Activated naive CD8-positive, alpha-beta T cell treated with anti-CD3 and anti-CD28 coated beads, Interleukin-2, amount 50 U/mL, for 16 hours (primary cell): ENCODE results near the gene GLE1.
A peak's percentile ranks its signal among the peaks of the same experiment; 100 is the strongest.

ENCODE experiments used
- DNase-seq: peaks from one replicate; pipeline ENCODE4 v3.0.0-alpha.2; 2020; ENCODE audit warnings: low read depth, low spot score

The GLE1 gene

DNA sequence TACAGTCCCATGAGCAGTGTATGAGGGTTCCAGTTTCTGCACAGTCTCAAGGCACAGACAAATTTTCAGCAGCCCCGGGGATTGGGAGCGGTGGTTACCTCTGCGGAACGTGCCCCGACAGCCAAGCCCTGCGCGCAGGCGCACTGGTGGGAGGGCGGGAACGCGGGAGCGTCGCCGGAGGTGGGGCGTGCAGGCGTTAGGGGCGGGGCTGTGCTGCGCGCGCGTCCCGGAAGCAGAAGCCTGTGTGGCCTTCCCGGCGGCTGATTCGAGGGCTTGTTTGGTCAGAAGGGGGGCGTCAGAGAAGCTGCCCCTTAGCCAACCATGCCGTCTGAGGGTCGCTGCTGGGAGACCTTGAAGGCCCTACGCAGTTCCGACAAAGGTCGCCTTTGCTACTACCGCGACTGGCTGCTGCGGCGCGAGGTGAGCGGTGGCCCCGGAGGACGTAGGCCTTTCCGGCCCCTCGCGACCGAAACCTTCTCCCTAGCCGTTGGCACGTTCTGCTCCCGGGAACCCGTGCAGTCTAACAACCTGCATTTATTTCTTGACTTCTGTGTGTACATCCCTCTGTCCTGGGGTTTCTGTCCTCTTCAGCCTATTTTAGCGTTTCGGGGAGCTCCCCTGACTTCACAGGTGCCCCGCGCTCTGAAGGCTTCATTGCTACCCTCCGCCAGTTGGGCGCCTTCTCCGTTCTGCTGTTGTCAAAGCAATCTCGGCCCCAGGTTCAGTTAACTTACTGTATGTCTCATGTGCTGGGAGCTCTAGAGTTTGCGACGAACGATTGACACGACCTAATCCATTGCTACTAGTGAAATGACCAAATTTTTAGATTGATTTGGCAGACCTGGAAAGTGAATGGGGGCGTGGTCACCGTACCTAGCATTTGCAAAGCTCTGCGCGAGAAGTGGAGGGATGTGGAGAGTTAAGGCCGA lies at the start of gene GLE1:
Gene GLE1 (plus strand): TSS at position 235 of the 929 bp plus-strand sequence. CDS start 87 bp downstream, at position 322.
- peak; percentile 89 for DNase-seq

- DNase-seq, result no peak
Measured at GRCh38 chr9:128454991-128455390, 49.5 kb upstream of the GLE1 start.

DNA sequence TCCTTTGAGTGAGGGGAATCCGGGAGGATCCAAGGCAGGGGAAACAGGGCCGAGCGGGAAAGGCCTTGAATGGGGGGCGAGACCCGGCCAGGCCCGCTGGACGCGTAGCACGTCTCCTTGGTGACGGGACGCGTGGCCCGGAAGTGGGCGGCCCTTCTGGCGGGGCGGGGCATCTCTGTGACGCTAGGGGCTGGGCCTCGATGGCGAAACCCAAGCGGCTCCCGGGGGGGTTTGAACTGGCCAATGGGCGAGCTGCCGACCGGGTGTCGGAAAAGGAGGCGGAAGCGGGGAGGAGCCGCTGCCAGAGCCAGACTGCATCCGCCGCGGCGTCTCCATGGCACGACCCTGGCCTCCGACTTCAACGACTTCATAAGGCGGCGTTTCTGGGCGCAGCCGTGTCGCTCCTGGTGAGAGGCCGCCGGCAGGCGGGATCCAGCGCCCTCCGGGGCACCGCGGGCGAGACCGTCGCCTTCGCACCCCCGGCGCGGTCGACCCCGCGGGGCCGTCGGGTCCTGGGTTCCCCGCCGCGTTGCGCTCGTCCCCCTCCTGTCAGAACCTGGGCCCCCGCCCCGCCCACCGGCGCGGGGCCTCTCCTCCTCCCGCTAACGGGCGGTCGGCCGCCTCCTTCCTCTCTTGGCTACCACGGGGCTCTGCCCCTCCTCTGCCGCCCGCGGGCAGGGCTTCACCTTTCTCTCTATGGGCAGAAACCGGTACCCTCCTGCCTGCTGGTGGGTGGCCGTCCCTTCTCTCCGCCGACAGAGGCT lies 48.5 kb upstream of the GLE1 start, which contains the start of gene ODF2:
Gene ODF2 (plus strand): TSS at position 158 of the 764 bp plus-strand sequence. CDS start 86 bp downstream, at position 244.
- peak; percentile 96 for DNase-seq

DNA sequence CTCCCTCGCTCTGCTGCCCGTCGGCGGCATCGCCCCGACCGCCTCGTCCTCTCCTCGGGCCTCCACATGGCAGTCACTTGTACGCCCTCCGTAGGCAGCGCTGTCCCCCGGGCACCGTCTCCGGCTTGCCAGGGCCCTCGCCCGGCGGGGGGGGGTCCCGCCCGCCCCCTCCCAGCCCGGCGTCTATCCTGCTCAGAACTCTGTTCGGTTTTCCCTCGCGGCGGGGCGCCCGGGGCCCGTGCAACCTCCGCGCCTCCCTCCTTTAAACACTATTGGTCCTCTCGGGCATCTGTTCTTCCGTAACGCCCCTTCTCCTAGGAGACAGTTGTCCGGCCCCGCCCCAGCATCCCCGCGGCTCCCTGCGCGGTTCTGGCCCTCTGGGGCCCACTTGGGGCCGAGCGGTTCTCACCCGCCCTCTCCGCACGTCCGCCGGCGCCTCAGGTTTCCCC lies 47.9 kb upstream of the GLE1 start:
- DNase-seq, result peak; percentile 25

DNA sequence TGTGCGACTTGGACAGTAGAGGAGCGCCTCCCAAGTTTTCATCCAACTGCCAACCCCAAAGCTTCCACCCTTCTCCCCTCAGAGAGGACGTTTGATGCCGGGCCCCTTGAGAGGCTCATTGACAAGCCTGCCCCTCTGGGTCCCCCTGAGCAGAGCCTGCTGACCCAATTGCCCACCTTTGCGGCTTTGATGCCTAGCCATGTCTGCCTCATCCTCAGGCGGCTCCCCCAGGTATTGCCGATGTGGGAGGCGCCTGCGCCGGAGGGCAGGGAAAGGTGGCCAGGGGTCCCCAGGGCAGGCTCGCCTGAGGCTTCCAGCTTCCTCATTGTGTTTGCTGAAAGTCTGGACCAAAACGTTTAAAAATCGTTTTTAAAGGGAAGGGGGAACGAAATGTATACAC lies 47.3 kb upstream of the GLE1 start:
- no peak for DNase-seq

GRCh38 chr9:128459011-128459410 lies 45.5 kb upstream of the GLE1 start:
- no peak for DNase-seq

GRCh38 chr9:128469070-128469469 lies 35.4 kb upstream of the GLE1 start:
- no peak for DNase-seq

DNA sequence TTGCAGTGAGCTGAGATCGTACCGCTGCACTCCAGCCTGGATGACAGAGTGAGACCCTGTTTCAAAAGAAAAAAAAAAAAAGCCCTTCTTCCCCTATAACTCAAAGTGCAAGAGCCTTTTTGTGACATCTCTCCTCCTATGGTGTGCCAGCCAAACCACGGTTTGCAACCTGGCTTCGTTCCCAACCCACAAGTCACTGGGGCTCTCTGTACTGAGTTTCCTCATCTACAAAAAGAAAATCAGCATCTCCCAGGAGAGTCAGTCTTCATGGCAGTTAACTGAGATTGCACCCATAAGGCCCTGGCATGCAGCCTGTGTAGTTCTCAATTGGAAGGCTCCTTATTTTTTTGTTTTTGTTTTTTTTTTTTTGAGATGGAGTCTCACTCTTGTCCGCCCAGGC lies 34.0 kb upstream of the GLE1 start:
- DNase-seq, result no peak

DNA sequence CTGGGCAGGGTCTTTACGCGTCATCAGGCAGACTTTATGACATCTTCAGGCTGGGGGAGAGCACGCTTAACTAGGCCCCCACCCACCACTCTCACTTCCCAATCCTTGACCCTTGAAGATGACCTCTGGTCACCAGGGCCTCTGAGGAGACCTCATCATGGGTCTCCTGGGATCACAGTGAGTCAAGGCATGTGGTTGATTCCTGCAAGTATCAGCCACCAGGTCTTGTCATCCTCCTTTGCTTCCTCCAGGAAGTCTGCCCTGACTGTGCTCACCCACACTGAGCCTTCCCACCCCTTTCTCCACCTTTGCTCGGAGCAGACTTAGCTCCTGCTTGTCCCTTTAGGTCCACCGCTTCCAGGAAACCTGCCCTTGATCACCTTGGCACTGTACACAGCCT lies 31.4 kb upstream of the GLE1 start:
- DNase-seq, result no peak

DNA sequence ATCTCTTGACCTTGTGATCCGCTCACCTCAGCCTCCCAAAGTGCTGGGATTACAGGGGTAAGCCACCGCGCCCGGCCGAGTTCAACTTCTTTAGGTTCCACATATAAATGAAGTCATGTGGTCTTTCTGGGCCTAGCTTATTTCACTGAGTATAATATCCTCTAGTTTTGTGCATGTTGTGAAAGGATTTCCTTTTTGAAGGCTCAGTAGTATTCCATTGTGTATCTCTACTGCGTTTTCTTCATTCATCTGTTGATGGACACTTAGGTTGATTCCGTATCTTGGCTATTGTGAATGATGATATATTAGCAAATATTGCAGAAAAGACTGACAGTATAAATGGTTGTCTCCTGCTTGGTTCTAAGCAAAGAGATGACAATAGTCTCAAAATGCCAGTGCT lies 28.7 kb upstream of the GLE1 start:
- DNase-seq, result no peak

GRCh38 chr9:128479262-128479661 lies 25.3 kb upstream of the GLE1 start:
- DNase-seq, result no peak

- no peak for DNase-seq
Measured at GRCh38 chr9:128481561-128481960, 23.0 kb upstream of the GLE1 start.

- no peak for DNase-seq
Measured at GRCh38 chr9:128482186-128482585, 22.3 kb upstream of the GLE1 start.

DNA sequence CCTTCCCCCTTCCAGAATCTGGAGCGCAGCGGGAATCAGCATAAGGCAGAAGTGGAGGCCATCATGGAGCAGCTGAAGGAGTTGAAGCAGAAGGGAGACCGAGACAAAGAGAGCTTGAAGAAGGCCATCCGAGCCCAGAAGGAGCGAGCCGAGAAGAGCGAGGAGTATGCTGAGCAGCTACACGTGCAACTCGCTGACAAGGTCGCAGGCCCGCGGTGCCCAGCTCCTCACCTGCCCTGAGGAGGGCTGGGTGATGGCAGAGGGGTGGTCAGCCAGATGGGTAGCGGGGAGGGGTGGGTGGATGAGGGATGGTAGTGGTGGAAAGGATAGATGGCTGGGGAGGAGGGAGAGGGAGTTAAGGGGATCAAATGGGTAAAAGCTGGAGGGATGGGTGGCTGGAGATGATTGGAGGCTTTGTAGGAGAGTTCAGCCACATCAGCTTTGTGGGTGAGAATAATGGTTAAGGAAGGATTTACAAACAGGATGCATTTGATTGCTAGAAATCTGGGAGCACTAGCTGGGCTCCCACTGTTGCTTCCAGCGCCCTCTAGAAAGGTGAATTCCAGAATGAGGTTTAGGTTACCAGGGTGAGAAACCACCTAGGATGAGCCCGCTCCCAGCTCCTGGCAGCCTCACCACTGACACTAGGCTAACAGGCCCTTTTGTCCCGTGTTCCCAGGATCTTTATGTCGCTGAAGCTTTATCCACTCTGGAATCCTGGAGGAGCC lies 19.7 kb upstream of the GLE1 start:
- no peak for DNase-seq

DNA sequence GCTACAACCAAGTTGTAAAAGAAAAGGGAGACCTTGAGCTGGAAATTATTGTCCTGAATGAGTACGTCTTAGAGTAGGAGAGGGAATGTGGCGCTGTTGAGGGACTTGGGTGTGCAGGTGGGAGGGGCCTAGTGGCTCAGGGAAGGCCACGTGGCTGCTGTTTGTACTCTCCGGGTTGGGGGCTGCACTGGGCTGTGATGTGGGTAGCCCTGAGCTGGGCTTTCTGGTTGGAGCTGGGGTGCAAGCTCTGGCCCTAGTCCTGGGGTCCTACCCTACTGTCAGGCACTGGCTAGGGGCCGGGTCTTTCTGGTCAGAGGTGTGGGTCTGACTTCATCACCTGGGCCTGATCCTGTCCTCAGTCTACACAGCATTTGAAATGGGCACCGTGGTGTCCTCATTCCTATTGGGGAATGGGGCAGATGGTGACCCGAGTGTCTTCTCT lies 19.1 kb upstream of the GLE1 start:
- no peak for DNase-seq

DNA sequence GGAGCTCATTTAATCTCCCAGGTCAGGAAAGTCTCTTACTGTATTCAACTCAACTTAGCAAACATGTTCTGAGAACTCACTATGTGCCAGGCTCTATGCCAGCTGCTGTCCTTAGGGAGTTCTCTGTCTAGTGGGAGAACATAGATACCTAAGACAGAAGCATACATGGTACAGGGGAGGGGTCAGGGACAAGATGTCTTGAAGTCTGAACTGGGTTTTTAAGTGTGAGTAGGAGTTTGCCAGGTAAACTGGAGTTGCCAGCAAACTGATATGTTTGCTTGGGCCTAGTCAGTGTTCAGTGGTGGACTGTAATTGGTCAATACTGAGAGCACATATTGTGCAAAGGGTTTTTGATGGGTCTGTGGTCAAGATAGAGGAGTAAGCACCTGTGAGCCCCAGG lies 18.3 kb upstream of the GLE1 start:
- no peak for DNase-seq

DNA sequence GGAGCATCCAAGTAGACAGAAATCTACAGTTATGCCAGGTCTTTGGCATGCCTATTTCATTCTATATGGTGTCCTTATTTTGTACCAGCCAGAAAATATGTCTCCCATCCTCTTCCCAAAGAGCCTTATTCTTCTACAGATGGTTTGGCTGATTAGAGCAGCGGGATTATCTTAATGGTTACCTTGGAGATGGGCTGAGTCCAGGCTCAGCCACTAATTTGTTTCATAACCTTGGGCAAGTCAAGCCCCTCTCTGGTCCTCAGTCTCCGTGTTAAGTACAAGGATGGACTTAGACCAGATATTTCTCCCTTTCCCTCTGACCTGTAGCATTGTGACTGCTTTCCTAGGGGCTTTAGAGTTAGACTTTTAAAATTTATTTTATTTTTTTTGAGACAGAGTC lies 11.1 kb upstream of the GLE1 start:
- DNase-seq, result no peak

- DNase-seq, result no peak
Measured at GRCh38 chr9:128494108-128494745, 10.3 kb upstream of the GLE1 start.

DNA sequence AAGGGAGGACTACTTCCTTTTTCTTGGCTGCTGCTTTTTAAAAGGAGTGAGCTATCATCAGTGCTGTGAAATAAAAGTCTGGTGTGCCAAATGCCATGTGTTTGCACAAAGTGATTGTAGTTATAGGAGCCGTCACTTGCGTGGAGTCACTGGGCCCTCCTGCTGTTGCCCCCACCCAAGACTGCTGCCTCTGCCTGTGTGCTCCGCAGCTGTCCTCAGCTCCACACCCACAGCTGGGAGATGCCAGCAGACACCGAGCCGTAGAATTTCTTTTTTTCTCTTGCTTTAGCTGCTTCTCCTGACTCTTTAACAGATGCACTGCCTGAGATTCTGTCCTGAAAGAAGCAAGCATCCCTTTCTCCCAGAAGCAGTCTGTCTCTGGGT lies 9.8 kb upstream of the GLE1 start:
- no peak for DNase-seq

DNA sequence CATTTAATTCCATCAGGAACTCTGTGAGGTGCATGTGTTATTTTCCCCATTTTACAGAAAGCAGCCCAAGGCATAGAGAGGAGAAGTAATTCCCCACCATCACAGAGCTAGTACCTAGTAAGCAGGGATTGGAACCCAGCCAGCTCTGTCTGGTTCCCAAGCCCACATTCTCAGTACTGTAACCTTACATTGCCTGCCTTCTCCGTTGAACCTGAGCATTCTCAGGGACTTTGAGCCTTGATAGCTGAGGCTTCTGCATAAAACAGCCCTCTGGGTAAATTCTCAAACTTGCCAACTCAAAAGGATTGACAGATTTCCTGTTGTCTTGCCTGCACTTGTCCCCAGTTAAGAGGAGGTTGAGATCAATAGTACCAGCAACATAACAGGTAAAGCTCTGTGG lies 9.2 kb upstream of the GLE1 start:
- no peak for DNase-seq

DNA sequence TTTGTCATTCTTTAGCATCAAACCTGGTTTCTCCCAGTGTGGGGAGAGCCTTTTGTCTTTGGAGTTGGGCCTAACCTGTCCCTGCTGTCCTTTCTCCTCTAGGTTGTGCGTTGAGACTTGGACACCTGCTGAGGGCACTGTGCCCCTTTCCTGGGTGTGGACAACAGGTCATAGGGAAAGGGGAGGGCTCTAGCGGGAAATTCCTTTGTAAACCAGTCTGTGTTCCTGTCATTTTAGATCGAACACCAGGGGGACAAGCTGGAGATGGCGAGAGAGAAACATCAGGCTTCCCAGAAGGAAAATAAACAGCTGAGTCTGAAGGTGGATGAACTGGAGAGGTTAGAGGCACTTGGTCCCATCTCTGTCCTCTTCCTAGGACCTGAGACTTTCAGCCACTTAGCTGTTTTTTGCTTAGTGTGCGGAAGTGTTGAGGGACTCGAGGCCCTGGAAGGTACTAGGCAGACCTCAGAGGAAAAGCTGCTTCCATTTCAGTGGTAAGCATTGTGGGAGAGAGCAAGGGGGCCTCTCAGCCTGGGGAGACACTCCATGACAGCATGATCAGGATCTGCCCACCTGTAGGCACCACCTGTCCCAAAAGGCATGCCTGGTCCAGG lies 8.6 kb upstream of the GLE1 start:
- no peak for DNase-seq
